Erythroblast (primary cell): ENCODE data around the gene FMN2.

ENCODE experiments used
- GATA1 ChIP-seq: IDR thresholded peaks from 2 replicates; pipeline ENCODE4 v1.6.1; 2011; ENCODE audit warnings: low read depth, mild to moderate bottlenecking, control low read depth, low read length, moderate library complexity
- POLR2A ChIP-seq: IDR thresholded peaks from 2 replicates; pipeline ENCODE4 v1.6.1; 2011; ENCODE audit warnings: mild to moderate bottlenecking, low read length

DNA sequence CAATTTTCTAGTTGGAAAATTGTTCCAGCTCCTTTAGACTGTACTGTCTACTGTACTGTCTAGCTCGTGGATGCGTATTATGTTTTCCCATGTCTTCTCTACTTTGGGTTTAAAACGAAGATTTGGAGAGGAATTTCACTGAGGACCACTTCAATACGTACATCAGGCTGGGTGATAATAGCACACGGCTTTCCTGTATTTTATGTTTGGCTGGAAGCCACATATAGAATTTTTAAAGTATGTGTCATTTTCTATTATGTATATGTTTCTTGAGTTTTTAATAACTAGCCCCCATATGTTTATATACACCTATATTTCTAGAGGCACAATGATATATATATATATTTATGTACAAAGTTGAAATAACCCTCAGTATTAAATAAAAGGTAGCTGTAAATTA, 293.9 kb downstream of the FMN2 start:
- TF ChIP-seq POLR2A (no peak), GATA1 (no peak)
